ENCODE results near the gene PDZD8.
"Not testable (repeated sequence)": the region's sequence is repeated elsewhere in the genome, so short reads cannot be mapped to it uniquely, and the experiment has no call there.

Gene PDZD8

DNA sequence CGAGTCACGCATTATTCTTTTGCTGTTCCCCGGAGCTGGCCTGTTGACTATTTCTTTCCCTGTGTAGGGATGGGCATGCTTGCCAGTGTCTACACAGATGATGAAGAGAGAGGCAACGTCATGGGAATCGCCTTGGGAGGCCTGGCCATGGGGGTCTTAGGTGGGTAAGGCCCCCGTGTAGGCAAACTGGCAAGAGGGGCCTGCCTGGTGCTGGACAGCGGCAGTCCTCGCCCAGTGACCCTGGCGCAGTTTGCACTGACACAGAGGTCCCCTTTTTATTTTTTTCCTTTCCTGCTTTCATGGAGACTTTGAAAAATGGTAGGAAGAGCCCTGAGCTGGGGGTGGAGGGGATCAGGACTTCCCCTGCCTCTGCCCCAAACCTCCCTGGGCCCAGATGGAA, 120.9 kb downstream of the PDZD8 start:
- DNase-seq = no peak

DNA sequence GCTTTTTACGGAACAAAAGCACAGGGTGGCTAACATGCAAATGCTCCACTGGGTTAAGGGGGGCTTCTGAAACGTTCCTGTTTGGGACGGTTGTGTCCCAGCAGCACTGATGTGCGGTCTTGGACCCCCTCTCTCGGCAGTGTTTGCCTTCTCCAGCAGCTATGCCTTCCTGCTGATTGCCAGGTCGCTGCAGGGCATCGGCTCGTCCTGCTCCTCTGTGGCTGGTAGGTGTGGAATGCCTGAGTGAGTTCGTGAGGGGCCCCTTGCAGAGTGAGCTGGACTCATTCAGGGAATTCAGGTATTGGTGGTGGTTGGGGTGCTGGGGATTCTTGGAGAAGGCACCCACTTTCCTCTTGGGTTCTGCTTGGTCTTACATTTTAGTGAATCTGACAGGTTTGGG, 121.3 kb downstream of the PDZD8 start:
- no peak for DNase-seq

DNA sequence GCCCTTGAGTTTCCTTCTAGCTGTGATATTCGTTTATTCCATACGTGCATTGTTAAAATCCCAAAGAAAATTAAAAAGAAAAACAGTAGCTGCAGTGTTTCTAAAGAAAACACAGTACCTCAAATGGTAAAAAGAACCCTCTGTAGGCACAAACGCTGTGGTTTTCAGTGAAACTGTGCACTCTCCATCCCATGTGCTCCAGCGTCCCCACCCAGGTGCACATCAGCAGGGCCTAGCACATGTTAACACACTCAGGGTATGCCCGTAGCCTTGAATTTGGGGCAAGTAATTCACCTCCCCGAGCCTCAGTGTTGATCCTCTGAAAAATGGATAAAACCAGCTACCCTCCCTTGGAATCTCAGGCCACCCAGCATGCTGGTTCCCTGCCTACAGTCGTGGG, 124.8 kb downstream of the PDZD8 start:
- no peak for DNase-seq

DNA sequence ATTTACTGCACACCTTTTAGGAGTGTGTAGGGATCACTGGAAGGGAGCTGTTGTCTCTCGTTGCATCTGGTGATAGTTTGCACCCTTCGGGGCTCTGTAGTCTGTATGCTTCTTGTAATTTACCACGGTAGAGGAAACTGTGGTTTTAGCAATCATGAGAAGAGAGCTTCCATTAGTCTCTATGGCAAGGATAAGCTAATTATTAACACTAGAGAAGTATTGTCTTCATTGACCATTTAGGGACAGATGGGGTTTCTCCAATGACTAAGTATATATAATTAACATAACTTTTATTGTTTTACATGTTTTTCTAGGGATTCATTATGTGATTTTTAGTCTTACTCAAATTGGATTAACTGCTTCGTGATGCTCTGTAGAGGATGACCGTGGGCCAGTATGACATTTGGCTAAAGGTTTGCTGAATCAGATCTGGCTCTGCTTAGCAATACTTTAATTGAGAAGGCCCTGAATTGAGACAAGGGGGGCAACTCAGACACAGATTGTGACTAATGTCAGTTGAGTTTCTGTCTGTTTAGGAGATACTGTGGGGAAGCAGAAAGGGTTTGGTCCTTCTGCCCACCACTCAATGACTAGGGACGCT, 125.6 kb downstream of the PDZD8 start:
- peak; percentile 47 for DNase-seq

DNA sequence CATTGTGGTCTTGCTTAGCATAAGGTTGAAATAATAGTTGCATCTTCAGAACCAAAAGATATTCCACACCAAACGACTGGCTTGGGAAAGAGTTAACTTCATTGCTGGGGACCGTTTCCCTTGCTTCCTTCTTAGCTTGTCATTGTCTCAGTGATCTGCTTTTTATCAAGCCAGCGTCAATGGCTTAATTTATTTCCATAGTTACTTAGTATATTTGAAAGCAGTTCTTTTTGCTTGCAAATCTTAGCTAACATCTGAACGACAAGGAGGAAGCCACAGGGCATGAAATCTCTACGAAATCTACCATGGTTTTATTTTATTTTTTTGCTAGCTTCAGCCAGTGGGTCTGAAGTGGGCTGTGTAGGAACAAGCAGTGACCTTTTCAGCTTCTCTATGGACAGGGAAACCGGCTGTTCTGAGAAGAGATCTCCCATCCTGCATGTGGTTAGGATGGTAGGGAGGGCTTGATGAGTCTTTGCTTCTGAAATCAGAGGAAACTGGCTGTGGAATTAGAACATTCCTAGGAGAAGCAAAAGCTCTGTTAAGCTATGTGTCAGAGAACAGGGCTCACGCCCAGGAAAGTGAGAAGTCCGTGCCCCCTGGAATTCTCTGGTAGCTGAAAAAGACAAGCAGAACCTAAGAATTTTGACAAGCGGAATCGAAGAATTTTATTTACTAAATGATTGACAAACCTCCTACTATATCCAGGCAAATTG, 126.3 kb downstream of the PDZD8 start:
- DNase-seq = peak; percentile 35

DNA sequence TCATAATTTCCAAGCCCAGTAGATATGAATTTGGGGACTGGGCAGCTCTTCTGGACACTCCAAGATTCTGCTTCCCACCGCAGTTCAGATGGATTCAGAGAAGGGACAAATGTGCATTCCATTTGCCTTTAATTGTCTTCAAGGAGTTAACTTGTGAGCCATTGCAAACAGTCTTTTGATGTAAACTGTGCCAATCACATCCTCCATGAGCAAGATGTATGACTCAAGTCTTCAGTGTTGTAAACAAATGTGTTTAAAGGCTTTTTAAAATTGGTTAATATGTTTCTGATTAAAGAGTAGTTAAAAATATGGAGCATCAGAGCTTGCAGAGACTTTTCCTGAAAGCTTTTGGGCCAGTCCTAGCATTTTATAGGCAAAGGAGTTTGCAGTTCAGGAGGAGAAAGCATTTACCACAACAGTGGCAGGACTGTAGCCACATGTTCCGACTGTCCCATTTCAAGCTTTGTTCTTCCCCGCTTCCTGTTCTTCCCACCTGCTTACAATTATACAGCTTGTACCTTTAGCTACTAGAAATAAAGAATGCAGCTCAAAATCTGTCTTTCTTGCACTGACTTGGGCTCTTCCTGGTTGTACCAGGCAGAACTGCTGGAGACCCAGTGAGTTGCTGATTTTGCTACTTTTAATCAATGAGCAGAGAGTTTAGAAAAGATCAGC, 128.1 kb downstream of the PDZD8 start:
- no peak for DNase-seq

DNA sequence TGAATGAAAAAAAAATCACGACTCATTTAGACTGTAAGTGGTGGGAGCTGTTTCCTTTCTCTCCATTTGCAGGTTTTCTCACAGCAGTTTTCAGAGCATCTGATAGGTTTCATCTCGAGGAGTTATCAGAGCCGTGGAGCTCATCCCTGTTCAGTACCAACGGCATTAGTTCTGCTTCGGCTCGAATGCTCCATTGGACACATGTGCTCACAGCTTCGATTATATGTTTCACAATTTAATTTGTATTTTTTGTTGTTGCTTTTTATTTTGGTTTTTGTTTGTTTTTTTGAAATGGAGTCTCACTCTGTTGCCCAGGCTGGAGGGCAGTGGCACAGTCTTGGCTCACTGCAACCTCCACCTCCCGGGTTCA, 132.8 kb downstream of the PDZD8 start:
- no peak for DNase-seq

DNA sequence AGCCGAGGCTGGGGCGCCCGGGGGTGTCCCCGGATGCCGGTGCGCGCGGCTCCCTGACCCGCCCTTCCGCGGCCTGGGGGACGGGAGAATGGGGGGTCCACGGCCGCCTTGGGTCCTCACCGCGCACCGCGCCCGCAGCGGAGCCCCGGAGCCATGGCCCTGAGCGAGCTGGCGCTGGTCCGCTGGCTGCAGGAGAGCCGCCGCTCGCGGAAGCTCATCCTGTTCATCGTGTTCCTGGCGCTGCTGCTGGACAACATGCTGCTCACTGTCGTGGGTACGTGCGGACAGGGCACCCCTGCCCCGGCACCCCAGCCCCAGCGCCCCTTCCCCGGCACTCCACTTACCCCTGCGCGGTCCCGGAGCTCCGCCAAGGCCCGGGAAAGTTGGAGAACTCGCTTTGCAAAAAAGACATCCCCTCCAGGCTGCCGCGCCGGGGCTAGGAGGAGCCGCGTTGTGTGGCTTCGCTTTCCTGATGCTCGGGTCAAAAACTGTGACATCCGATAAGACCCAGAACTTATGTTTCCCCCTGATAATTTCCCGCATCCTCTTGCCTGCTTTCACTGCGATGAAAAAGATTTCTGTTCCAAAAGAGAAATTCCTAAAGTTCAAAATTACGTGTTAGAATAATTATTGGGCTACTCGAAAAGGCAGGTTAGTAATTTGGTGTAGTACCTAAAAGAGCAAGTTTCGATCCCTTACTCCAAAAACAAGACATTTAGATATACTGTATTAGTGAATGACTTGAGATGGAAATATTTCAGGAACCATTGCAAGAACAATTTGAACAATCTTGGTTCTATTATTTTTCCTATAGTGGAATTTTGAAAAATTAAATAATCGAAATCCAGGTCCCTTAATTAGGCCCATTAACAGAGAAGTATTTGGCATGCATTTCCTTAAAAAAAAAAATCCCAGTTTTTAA, 133.4 kb downstream of the PDZD8 start:
- DNase-seq = peak; percentile 64

DNA sequence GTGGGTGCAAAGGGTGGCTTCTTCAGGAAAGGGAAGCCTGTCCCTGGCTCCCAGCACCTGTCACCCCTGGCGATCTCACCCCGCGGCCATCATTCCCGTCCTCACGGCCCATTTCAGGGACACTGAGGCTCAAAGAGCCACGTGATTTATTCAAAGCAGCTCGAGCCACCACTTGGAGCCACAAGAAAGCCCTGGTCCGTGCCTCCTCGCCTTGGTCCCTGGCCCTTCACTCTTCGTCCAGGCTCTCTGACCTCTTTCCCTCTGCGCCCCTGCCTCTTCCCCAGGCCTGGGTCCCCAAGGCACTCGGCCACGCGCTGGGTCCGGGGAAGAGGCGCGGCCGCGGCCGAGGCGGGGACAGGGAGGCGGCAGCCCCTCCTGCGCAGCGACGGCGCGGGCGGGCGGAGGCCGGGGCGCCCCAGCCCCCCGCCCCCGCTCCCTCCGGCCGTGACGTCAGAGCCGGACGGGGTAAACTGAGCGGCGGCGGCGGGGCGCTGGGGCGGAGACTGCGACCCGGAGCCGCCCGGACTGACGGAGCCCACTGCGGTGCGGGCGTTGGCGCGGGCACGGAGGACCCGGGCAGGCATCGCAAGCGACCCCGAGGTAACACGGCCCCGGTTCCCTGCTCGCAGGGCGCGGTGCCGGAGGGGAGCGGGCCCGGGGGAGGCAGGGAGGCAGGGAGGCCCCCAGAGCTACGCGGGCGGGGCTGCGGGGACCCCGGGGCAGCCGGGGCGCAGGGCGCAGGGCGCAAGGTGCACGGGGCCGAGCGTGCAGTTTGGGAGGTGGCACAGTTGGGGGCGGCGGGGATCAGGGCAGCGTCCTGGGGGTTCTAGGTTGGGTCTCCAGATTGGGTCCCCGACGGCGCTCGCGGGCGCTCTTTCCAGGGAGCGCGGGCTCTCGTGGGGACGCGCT, 134.4 kb downstream of the PDZD8 start, which contains the start of gene SLC18A2:
Gene SLC18A2, plus strand, starts transcription at position 494 of the 909 bp plus-strand sequence. CDS start 580 bp downstream, outside the sequence.
- DNase-seq = peak; percentile 9

DNA sequence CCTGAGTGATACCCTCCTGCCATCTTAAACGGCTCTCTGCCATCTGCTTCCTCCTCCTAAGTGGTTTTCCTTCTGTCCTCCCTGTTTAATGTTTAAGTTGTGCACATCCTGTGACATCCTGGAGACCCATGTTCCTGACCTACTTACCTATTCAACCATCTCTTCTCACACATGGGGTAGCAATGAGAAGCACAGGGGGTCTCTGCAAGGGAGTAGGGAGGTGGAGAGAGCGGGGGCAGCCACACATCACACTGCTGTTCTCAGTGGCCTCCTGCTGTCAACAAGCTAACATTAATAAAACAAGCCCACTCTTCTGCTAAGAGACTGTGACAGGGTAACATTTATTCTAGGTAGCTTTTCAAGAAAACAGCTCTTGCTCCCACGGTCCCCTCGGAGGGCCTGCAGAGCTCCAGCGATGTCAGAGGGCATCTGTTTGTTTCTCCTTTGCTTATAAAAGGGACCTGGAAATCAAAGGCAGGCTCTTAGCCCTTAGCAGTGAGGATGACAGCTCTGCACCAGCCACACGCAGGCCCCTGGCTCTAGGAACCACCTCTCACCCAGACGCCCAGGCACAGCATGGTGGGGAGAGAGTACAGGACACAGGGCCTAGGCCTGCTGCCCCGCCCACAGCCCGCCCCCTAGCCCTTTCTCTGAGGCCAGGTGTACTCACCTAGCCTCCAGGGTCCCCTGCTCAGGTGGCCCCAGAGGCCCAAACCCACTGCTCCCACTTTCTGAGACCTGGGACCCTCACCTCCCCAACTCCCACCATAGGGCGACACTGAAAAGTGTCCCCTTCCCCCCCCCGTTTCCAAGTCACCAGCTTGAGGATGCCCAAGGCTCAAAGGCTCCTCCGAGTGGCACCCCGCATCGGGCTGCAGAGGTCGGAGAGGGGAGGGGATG, 135.3 kb downstream of the PDZD8 start:
- no peak for DNase-seq

DNA sequence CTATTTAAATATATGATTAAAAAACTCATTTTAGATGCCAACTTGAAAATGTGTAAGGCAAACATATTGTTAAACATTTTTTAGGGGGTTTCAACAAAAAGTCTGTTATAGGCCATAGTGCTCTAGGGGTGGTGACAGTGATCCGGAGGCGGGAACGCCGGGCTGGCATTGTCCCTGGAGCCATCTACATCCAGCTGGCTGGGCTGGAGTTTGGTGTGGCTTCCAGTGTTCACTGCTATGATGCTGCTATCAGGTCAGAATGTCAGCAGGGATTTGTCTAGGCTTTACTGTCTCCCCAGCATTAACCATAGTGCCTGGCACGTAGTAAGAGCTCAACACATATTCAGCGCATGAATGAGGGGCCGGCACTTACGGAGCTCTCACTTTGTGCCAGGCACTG, 136.2 kb downstream of the PDZD8 start:
- DNase-seq = no peak

DNA sequence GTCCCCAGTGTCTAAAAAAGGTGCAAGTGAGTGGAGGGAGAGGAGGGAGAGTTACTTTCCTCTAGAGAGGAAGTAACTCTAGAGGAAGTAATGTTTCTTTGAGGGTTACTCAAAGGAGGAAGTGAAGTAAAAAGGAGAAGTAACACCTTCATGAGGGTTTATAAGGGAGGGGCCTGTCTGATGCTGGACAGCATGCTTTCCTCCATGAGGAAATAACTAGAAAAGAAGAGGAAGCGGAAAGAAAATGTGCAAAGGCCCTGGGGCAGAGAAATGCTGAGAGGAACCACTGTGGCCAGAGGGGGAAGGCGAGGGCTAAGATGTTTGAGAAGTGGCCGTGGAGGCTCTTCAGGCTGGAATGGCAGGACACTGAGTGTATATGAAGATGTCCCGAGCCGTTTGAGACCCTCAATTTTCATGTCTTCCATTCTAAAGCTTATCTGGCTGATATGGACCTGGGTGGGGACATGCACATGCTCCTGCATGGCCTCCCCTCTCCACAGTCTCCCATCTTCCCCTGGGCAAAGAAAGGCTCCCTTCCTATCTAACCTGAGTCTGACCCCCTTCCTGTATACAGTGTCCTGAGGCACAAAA, 137.7 kb downstream of the PDZD8 start:
- peak; percentile 73 for DNase-seq

DNA sequence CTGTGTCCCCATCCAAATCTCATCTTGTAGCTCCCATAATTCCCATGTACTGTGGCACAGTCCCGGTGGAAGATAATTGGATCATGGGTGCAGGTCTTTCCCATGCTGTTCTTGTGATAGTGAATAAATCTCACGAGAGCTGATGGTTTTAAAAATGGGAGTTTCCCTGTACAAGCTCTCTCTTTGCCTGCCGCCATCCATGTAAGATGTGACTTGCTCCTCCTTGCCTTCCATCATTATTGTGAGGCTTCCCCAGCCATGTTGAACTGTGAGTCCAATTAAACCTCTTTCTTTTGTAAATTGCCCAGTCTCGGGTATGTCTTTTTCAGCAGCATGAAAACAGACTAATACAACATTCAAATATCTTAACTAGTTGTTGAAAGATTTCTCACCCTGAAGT, 145.1 kb downstream of the PDZD8 start:
- DNase-seq = not testable (repeated sequence)

DNA sequence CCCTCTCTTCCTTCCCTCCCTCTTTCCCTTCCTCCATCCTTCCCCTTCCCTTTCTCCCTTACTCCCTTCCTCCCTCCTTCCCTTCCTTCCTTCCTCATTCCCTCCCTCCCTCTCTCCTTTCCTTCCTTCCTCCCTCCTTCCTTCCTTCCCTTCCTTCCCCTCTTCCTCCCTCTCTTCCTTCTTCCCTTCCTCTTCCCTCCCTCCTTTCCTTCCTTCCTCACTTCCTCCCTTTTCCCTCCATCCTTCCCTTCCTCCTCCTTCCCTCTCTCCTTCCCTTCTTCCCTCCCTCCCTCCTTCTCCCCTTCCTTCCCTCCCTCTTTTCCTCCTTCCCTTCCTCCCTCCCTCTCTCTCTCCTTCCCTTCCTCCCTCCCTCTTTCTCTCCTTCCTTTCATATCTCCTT, 147.0 kb downstream of the PDZD8 start:
- DNase-seq = no peak
